Effector CD8-positive, alpha-beta T cell (primary cell): ENCODE measurements around the gene SF3B4.

Experiments
- DNase-seq: peaks from one replicate; lab custom pipeline; 2025; lab: John Stamatoyannopoulos, UW

The SF3B4 gene

DNA sequence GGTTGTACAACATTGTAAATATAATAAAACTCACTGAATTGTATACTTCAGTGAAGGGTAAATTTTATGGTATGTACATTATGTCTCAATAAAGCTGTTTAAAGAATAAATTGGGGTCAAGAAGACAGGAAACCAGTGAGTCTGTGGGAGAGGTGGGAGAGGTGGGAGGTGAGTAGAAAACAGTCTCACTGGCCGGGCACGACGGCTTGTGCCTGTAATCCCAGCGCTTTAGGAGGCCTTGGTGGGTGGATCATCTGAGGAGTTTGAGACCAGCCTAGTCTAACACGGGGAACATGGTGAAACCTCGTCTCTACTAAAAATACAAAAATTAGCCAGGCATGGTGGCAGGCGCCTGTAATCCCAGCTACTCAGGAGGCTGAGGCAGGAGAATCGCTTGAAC, 4.9 kb upstream of the SF3B4 start:
- DNase-seq, result no peak

DNA sequence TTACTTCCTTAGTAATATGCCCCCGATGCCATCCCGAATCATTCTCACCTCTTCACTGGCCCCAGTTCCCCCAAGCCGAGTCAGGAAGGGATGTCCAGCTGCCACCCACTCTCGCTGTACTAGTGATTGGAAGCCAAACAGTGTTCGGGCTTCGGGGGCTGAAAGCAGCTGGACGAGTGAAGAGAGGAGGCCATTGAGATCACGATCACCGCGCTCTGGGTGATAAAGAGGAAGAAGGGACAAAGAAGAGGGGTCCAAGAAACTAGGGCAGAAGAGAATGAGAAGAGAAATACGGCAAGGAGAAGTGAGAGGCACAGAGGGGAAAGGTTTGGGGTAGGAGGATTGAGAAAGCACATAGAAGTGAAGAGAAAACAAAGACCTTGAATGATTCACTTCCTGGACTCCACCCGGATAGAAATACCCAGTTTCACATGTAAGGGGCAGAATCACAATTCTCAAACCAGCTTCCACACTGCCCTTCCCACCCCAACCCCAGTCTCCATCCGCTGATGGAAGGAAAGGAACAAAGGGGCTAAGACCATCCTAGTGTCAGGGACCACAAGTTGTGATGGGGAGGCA, 3.7 kb upstream of the SF3B4 start:
- no peak for DNase-seq

DNA sequence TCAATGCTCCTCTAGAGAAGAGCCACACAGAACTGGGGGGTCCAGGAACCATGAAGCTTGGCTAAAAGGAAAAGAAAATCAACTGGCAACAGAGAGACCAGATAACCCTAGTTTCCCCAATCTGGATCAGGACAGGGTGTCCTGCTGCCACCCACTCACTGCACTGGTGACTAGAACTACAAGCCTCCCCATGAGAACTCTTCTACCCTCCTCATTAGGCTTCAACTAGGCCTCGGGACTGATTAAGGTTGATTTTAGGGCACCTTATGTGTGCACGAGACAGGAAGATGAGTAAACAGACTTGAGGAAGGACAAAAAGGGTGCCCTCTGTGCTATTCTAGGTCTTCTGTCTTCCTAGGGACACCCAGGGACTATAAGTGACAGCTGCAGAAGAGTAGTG, 2.3 kb upstream of the SF3B4 start:
- no peak for DNase-seq

DNA sequence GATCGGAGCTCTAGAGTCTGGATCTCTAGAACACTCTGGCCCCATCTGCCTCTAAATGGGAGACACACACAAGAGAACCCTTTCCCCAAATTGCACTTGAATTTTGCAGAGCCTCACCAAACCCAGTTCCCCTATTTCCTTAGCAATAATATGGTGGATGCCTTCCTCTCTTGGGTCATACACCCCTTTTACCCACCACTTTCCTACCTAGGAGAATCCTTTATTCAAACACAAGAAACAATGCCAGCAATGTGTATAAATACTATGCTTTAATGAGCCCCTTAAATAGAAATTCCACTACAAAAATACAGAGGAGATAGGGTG, 760 bp upstream of the SF3B4 start:
- no peak for DNase-seq

DNA sequence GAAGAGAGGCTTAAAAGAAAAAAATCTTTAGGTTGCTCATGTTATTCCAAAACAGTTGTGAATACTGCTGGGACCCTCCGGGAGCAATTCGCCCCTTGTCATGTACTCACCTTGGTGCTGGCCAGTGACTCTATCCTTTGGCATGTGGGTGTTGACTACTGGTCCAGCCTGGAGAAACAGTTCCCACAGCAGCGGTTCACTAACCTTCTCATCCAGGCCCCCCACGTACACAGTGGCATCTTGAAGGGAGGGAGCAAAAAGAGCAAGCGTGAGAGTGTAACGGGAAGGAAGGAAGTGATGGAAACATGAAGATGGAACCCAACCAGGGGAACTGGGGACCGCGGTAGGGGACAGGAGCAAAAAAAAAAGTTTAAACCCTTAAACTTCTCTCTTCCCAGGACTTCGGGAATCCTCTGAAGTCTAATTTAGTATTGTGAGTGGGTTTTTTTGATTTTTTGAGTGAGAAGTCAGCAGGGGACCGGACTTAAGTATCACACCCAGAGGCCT, 494 bp downstream of the SF3B4 start:
- no peak for DNase-seq

DNA sequence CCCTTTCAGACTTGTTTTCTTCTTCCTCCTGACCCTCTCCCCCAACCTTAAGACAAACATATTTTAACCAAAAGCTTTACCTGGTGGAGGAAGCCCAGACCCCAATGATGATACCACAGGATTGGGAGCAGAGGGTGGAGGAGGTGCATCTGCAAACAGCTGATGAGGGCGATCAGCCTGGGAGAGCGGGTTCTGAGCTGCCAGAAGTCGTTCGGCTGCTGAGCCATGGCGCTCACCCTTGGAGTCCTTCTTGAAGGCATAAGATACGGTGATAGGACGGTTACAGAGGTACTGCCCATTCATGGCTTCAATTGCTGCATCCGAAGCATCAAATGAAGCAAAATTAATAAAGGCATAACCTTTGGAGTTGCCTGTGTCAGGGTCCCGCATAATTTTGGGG, 1.3 kb downstream of the SF3B4 start:
- DNase-seq, result no peak

DNA sequence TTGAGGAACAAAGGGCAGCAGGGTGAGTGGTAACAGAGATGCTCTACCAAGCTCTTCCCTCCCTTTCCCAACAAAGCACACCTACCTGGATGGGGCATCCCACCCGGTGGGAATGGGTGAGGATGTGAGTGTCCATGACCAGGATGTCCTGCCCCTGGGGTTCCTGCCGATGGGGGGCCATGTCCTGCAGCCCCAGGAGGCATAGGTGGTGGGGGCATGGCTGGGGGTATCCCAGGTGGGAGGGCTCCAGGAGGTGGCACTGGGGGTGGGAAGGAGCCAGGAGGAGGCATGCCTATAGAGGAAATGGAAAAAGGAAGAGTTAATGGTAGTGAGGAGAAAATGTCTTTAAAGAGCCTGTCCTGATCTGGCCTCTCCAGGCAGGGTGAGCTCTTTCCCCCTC, 1.9 kb downstream of the SF3B4 start:
- DNase-seq, result no peak

DNA sequence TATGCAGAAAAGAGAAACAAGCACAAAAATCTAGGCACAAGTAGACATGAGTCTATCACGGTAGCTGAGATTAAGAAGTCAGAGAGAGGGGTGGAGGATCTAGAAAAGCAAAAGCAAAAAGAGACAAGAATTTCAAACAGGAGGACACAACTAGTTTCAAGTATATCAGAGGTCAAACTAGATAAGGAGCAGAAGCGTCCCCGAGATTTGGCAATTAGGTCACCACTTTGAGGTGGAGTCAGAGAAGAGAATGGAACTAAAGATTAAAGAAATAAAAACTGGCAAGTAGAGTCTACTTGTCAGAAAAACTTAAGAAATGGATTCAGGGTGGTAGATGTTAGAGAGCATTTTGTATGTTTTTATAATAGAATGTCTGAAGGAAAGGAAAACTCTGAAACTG, 2.3 kb downstream of the SF3B4 start:
- DNase-seq, result no peak

DNA sequence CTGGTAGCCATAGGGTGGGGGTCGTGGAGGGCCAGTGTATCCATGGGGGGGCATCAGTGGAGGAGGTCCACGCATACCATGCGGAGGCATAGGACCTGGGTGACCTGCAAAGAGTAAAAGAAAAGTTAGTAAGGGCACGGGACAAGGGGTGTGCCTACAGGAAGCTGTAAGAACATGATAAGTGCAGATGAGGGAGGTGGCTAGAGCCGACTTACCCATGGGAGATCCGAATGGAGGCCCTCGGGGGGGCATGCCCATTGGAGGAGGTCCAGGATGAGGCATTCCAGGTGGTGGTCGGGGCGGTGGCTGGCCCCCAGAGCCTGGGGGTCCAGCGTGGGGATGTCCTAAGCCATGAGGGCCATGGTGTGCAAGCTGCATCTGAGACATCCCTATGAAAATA, 4.0 kb downstream of the SF3B4 start:
- no peak for DNase-seq

DNA sequence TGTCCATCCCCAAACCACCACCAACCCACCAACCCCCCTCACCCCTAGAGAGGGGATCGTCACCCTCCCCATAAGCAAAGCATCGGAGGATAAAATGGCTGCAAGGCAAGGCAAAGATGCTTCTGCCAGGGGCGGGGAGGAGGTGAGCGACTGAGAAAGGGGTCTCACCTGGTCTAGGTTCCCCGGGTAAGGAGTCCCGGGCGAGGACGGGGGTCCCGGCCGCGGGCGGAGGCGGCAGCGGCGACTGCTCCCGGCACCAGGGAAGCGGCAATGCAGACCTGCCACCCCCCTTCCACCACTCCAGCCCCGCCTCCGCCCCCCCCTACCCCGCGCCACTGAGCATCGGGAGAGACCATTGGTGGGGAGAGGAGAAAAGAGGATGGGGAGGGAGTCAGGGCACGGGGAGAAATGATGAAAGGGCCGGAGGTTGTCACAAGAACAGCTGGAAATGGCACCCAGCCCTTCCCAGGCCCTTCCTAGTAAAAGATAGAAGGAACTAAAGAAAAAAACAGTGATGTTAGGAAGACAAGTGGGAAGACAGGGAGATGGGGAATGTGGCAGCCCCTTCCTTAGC, 9.9 kb downstream of the SF3B4 start, which contains the start of gene SV2A:
Gene SV2A (minus strand): TSS at position 274 of the 574 bp plus-strand sequence. CDS start 4,004 bp downstream, outside the sequence.
- peak; percentile 54 for DNase-seq

DNA sequence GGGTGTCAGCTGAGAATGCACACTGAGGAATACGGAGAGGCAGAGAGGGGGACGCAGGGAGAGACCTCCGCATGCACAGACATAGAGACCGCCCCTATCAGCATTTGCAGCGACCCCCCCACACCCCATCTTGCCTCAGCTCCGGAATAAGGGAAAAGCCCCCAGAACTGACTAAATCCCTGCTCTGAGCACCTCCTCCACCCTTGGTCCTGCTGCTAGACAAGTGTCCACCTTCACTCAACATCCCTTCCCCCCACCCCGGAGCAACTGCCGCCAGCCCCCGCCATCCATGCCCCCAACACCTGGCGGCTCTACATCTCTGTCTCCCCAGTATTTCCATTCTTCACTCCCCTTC, 10.7 kb downstream of the SF3B4 start:
- no peak for DNase-seq

DNA sequence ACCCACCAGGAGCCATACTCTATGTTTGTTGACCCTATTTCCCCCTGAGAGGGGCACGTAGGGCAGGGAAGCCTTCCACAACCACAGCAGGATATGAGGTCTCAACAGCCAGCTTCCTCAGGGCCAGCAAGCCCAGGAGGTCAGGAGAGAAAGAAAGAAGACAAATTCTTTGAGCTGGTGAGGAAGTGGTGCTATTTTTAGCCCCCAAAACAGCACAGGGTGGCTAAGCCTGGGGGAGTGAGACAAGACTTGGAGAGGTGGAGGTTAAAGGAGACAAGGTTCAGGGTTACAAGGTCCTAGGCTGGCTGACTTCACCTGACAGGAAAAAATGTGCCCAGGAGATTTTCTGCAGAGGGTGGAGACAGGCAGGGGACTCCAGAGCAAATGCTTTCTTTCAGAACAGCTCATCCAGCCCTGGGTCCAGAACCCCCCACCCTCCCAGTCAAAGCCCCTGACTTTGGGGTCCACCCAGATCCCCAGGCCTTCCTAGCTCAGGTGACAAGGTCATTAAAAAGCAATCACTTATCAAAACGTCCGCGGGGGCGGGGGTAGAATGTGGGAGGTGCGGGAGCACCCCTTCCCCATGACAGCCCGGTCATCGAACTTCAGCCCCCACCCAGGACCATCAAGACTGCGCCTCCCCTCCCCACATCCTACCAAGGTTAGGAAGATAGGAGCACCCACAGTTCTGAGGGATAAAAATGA, 11.3 kb downstream of the SF3B4 start:
- DNase-seq, result no peak

DNA sequence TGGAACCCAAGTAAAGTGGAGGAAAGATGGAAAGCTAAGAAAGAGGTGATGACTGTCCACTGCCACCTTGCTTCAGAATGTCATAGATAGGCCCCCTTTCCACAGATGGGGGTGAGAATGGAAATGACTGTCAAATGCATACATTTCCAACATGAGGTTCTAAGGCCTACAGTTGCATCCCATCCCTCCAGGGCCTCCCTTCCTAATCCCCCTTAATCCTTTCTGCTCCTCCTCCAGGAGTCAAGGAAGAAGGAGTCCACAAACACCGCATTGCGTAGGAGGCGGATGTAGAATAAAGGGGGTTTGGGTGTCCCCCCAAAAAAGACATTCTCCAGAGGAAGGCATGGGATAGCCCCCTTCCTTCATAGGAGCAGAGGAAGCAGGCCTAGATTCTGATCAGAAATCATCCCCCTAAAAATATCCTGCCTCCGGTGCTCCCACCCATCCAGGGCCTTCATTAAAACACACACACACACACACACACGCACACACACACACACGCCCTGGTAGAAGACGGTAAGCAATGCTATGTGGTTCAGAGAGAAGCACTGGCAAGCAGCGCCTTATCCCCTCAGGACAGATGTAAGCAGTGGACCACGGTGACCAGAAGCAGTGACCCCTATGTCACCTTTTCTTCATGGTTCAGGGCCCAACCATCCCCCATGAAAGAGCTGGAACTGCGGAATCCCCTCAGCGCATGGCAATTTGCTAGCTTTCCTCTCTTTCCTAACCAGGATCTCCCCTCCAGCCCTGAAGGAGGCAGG, 12.0 kb downstream of the SF3B4 start:
- no peak for DNase-seq

DNA sequence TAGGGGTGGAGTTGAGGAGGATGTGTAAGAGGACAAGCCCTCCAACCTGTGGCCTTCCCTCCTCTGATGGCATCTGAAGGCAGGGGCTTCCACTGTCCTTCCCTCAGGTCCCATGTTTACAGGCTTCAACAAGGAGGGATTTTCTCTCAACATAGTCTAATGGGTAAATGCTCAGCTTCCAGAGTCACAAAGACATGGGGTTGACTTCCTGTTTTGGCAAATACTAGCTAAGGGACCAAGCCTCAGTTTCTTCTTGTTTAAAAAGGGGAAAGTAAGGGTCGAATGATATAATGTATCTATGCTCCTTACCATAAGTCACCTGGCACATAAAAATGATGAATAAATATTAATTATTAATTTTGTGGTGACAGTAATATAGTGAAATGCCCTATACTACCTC, 13.1 kb downstream of the SF3B4 start:
- no peak for DNase-seq

DNA sequence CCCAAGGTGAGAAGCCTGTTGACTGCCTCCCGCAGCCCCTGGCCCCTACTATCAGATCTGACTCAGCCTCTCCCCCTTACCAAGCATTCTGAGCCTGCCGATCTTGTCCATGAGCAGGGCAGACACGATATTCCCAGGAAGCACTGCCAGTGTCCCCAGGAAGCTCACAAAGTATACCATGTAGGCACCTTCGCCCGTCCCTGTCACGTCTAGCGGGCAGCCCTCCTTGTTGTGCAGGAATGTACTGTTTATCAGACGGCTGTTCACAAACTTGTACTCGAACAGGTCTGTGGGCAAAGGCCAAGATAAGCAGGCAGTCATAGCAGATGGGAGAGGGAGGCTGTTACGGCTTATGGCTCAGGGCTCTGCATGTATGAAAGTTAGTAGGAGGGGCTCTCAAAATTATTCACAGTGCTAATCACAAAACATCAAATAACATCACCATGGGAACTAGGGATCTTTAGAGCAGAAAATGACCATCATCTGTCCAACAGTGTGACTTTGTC, 21.0 kb downstream of the SF3B4 start:
- DNase-seq, result no peak

DNA sequence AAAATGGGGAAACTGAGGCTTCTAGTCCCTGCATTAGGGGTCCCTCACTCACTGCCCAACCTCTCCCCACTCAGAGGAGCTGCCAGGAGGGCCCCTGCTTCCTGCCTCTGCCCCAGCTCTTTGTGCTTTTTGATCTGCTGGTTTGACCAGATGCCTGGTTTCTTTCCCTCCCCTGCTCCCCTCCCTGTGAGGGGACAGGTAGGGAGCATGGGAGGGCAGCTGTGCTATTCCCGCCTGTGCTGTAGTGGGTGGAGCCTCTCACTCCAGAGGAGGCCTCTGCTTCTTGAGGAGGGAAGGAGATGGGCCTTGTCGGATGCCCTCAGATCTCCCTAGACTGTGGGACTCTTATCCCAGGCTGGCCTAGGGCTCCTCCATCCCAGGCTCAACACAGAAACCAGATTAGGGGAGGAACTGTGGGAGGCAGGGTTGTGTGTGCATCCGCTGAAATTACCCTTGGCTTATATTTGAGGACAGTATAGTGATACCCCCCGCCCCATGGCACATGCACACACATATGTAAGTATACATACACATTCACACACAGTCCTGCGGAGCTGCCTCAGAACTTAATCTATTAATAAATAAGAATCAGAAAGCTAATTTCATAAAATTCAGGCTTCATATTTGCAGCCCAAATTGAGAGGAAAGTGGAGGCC, 23.6 kb downstream of the SF3B4 start:
- DNase-seq, result no peak

DNA sequence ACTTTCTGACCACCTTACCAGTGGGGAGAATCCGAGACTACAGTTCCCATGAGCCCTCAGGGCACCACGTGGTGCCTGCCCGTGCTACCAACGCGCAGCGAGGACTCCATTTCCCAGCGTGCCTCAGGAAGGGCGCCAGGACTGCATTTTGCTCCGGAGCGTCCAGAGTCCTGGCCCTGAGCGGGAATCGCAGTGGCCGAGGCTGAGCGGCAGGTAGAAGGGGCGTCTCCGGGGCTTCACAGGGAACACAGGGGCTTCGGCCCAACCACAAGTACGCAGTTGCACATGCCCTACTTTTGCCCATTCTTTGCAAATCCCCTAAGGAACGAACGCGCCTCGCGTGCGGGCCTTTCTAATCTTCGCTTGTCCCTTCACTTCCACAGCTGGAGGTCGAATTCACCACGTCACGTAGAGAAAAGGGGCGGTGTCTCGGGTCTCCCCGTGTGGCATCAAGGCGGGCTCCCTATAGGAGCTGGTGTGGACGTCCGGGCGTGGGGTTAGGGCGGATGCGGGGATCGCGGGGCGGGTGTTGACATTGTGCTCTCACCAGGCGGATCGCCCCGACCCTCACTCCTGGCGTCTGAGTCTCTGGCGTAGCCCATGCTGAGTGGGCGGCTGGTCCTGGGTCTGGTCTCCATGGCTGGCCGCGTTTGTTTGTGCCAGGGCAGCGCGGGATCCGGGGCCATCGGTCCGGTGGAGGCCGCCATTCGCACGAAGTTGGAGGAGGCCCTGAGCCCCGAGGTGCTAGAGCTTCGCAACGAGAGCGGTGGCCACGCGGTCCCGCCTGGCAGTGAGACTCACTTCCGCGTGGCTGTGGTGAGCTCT, 27.9 kb downstream of the SF3B4 start, which contains the start of gene BOLA1:
Gene BOLA1 (plus strand): TSS at position 109 of the 825 bp plus-strand sequence. CDS start 492 bp downstream, at position 601.
- DNase-seq, result peak; percentile 68

DNA sequence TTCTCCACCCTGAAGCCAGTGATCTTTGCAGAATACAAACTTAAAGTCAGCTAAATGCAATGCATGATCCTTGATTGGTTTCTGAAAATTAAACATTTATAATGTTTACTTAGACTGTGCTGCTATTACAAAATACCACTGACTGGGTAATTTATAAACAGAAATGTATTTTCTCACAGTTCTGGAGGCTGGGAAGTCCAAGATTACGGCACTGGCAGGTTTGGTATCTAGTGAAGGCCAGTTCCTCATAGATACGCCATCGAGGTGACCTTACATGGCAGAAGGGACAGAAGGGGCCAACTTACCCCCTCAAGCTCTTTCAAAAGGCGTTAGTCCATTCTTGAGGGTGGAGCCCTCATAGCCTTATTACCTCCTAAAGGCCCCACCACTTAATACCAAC, 31.0 kb downstream of the SF3B4 start:
- DNase-seq, result no peak

DNA sequence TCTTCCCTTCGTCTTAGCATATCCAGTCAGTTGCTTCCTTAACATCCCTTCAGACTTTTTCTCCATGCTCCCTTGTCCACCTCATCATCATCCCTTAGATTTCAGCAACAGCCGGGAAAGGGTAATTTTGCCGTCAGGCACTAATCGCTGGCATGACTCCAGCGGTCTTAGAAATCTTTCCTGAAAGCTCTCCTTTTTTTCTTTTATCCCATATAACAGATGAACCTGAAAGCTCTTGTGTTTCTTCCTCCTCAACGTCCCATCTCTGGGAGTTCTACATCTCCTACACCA, 38.7 kb downstream of the SF3B4 start:
- no peak for DNase-seq

DNA sequence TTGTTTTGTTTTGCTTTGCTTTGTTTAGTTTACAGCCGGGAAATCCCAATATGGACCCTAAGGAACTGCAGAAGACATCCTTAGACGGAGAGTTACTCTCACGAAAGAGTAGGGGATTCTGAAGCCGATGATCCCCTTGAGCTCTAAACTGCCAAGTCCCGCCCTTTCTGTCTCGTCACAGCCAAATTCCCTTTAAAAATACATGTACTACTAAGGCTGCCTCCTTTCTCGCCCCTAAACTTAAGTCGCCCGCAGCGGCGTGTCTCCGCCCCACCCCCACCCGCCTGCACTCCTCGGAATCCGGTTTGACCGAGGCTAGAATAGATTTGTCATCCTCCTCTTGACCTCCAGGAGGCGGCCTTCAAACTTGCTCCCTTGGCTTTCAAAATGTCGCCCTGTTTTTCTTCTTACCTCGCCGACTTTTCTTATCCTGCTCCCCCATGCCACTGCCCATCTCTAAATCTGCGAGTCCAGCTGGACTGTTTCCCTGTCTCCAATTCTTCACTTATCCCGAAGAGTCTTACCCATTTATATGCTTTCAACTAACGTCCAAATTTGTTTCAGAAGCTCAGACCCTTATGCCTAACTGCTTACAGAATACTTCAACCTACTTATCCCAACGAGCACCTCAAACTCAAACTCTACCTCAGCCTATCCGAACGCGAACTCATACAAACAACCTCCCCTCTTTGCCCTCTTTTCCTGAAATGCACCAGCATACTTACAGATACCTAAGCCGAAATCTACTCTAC, 39.2 kb downstream of the SF3B4 start:
- peak; percentile 62 for DNase-seq
